SK-N-SH (cell line): ENCODE results near the gene TUBB3.

ENCODE experiments used
- ELF1 ChIP-seq: IDR thresholded peaks from 2 replicates; pipeline ENCODE4 v1.4.0; 2012
- PBX3 ChIP-seq: IDR thresholded peaks from 2 replicates; pipeline ENCODE4; 2012
- RFX5 ChIP-seq: IDR thresholded peaks from 2 replicates; pipeline ENCODE4 v1.6.1; 2012; ENCODE audit warnings: mild to moderate bottlenecking, improper control_type of control experiment, low read length
- RXRA ChIP-seq: IDR thresholded peaks from 2 replicates; pipeline ENCODE4 v1.4.0; 2012; ENCODE audit warnings: low read depth, mild to moderate bottlenecking, borderline replicate concordance
- TF ChIP-seq, protein P1 (sequence below): fragments of 200-600 bp; sonication (generic); IDR thresholded peaks from 2 replicates; pipeline ENCODE4 v1.6.1; 2017; ENCODE audit warnings: antibody characterized with exemption, mild to moderate bottlenecking, moderate library complexity

- TF ChIP-seq, protein P1, sequence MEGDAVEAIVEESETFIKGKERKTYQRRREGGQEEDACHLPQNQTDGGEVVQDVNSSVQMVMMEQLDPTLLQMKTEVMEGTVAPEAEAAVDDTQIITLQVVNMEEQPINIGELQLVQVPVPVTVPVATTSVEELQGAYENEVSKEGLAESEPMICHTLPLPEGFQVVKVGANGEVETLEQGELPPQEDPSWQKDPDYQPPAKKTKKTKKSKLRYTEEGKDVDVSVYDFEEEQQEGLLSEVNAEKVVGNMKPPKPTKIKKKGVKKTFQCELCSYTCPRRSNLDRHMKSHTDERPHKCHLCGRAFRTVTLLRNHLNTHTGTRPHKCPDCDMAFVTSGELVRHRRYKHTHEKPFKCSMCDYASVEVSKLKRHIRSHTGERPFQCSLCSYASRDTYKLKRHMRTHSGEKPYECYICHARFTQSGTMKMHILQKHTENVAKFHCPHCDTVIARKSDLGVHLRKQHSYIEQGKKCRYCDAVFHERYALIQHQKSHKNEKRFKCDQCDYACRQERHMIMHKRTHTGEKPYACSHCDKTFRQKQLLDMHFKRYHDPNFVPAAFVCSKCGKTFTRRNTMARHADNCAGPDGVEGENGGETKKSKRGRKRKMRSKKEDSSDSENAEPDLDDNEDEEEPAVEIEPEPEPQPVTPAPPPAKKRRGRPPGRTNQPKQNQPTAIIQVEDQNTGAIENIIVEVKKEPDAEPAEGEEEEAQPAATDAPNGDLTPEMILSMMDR: no peak
- TF ChIP-seq RXRA (no peak), ELF1 (no peak), PBX3 (no peak), RFX5 (no peak)
Observed at GRCh38 chr16:89952049-89952448, 28.9 kb downstream of the TUBB3 start.
